ENCODE measurements around the gene TRIP10. TPM values are rescaled to one million over a fixed set of nuclear protein-coding genes. Genes with fewer than 3 reads are reported as not detected.

The TRIP10 gene
- total and polyA plus RNA-seq, 2 of the 4 experiments (the other 2 are of a cell fraction): 39.1 to 47.0 TPM

GRCh38 chr19:6699935-6700334 is 39.5 kb upstream of the TRIP10 start:
- Histone ChIP-seq H2BK20ac (ENCODE audit: low read depth, low read length) (no peak overlapping the region), H4K8ac (ENCODE audit: low read depth in 2 of 2, low read length in 2 of 2) (no peak overlapping the region), H3K36me3 (ENCODE audit: control insufficient read depth, insufficient read depth, low read length) (no peaks in the 10 kb centered on the region), H4K91ac (ENCODE audit: insufficient read depth, low read depth, low read length) (no peak overlapping the region), H3K4me1 (ENCODE audit: control insufficient read depth, insufficient read depth, low read length) (no peaks in the 10 kb centered on the region), H3K4me2 (ENCODE audit: low read depth, low read length) (no peak overlapping the region), H3K4ac (ENCODE audit: low read depth, low read length) (no peak overlapping the region), H3K27me3 (ENCODE audit: control insufficient read depth, insufficient read depth, low read length) (no peaks in the 10 kb centered on the region), H2AFZ (replicated peaks; ENCODE audit: low read length, poor library complexity) (no peak overlapping the region), H2BK5ac (ENCODE audit: low read depth, low read length, poor library complexity, severe bottlenecking) (no peak overlapping the region), H3K9me3 (ENCODE audit: control insufficient read depth, insufficient read depth, low read length) (peaks cover 6% of the 10 kb centered on the region; the same call in 1 of the 2 replicates), H2BK120ac (ENCODE audit: low read depth, low read length) (no peak overlapping the region), H3K4me3 (ENCODE audit: insufficient read depth, low read depth, low read length) (no peak overlapping the region), H4K5ac (ENCODE audit: low read depth, low read length) (no peak overlapping the region), H2BK15ac (ENCODE audit: low read depth, low read length) (no peak overlapping the region), H3K56ac (ENCODE audit: extremely low read depth, insufficient read depth, low read length) (no peak overlapping the region), H3K9me1 (ENCODE audit: insufficient read depth, low read length) (no peaks in the 10 kb centered on the region), H3K14ac (replicated peaks; ENCODE audit: low read depth, low read length) (no peak overlapping the region), H4K20me1 (ENCODE audit: insufficient read depth, low read length) (no peaks in the 10 kb centered on the region), H3K9ac (ENCODE audit: low read depth, low read length) (no peak overlapping the region), H2AK5ac (ENCODE audit: low read depth, low read length) (no peak overlapping the region), H2AK9ac (replicated peaks; ENCODE audit: low read depth, low read length, poor library complexity) (no peak overlapping the region), H3K79me1 (ENCODE audit: low read depth in 1 of 2, low read length in 2 of 2) (no peaks in the 10 kb centered on the region), H3K18ac (ENCODE audit: low read depth, low read length) (no peak overlapping the region), H3K27ac (ENCODE audit: insufficient read depth, low read length) (no peak overlapping the region), H3K23ac (ENCODE audit: low read depth, low read length) (no peak overlapping the region)
- dilution Hi-C loops (cut with HindIII; ENCODE audit: low sequenced_read_pairs, unreplicated experiment) (no loop called here), in situ Hi-C loops (cut with MboI; ENCODE audit: low sequenced_read_pairs) (no loop called here), intact Hi-C loops (cut with micrococcal nuclease) (no loop called here)
- POLR2A ChIA-PET (ENCODE audit: unreplicated experiment): no interaction called here
- ATAC-seq (ENCODE audit: low read depth): no peak
- DNase-seq: no peak
- CTCF ChIA-PET: no interaction called here
- no TSS peak for BruUV-seq (replicated peaks)
- no peak for TF ChIP-seq RAD21 (IDR thresholded peaks at IDR 0.05; ENCODE audit: low read length)
- no peak for TF ChIP-seq MAFK (IDR thresholded peaks at IDR 0.05; ENCODE audit: low read depth, low read length)
- no peak for TF ChIP-seq NFE2L2 (IDR thresholded peaks at IDR 0.05; ENCODE audit: low read depth, low read length)
- no peak for TF ChIP-seq CHD1 (IDR thresholded peaks at IDR 0.05; ENCODE audit: low read depth, low read length)
- TF ChIP-seq RFX5 (IDR thresholded peaks at IDR 0.05; ENCODE audit: low read depth, low read length): no peak
- no peak for TF ChIP-seq MAZ (IDR thresholded peaks at IDR 0.05; ENCODE audit: borderline replicate concordance, low read depth, low read length)
- no peak for TF ChIP-seq ELK1 (IDR thresholded peaks at IDR 0.05; ENCODE audit: borderline replicate concordance, low read depth, low read length)
- no peak for TF ChIP-seq BHLHE40 (IDR thresholded peaks at IDR 0.05; ENCODE audit: low read depth, low read length)
- TF ChIP-seq, protein P1, sequence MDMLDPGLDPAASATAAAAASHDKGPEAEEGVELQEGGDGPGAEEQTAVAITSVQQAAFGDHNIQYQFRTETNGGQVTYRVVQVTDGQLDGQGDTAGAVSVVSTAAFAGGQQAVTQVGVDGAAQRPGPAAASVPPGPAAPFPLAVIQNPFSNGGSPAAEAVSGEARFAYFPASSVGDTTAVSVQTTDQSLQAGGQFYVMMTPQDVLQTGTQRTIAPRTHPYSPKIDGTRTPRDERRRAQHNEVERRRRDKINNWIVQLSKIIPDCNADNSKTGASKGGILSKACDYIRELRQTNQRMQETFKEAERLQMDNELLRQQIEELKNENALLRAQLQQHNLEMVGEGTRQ (IDR thresholded peaks at IDR 0.05; ENCODE audit: low read depth, low read length): no peak
- TF ChIP-seq CEBPB (IDR thresholded peaks at IDR 0.05; ENCODE audit: low read depth, low read length): no peak
- TF ChIP-seq, protein P2, sequence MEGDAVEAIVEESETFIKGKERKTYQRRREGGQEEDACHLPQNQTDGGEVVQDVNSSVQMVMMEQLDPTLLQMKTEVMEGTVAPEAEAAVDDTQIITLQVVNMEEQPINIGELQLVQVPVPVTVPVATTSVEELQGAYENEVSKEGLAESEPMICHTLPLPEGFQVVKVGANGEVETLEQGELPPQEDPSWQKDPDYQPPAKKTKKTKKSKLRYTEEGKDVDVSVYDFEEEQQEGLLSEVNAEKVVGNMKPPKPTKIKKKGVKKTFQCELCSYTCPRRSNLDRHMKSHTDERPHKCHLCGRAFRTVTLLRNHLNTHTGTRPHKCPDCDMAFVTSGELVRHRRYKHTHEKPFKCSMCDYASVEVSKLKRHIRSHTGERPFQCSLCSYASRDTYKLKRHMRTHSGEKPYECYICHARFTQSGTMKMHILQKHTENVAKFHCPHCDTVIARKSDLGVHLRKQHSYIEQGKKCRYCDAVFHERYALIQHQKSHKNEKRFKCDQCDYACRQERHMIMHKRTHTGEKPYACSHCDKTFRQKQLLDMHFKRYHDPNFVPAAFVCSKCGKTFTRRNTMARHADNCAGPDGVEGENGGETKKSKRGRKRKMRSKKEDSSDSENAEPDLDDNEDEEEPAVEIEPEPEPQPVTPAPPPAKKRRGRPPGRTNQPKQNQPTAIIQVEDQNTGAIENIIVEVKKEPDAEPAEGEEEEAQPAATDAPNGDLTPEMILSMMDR (conservative IDR thresholded peaks at IDR 0.05; ENCODE audit: low read depth, low read length): no peak
